ENCODE measurements around the gene TANGO2.

- TF ChIP-seq YY1 (IDR thresholded peaks at IDR 0.05; ENCODE audit: insufficient read depth, insufficient read length) (no peak), SUZ12 (IDR thresholded peaks at IDR 0.05; ENCODE audit: extremely low read depth, insufficient read depth, insufficient read length) (no peak)
These were observed 43.8 kb downstream of the TANGO2 start for GRCh38 chr22:20064545-20065262.
